Vagina (tissue), 2 donors: ENCODE results near the gene AGPAT3.

Experiments used
- CTCF ChIP-seq, 3 experiments: fragments of 450-650 bp in 2 of 3; fragments of 200-600 bp in 1 of 3; sonication (generic) in 1 of 3; IDR thresholded peaks; one replicate each; pipeline ENCODE4 v1.5.1; 2017 to 2019; ENCODE audit warnings: antibody characterized with exemption in 3 of 3, mild to moderate bottlenecking in 2 of 3, moderate library complexity in 2 of 3
- POLR2A ChIP-seq, 2 donors: fragments of 450-650 bp; IDR thresholded peaks; one replicate each; pipeline ENCODE4 v1.6.1; 2017; ENCODE audit warnings: antibody characterized with exemption in 2 of 2, mild to moderate bottlenecking in 2 of 2, moderate library complexity in 2 of 2
- POLR2AphosphoS5 ChIP-seq, 2 donors: sonication (generic); formaldehyde crosslinking; IDR thresholded peaks; one replicate each; pipeline ENCODE4 v1.9.0; 2017; ENCODE audit warnings: antibody characterized with exemption in 2 of 2, mild to moderate bottlenecking in 2 of 2, low read depth in 1 of 2; ENCODE audit not compliant: insufficient read depth in 1 of 2

- TF ChIP-seq CTCF (IDR thresholded peaks at IDR 0.05) (no peak), POLR2A (IDR thresholded peaks at IDR 0.05) (no peak), POLR2AphosphoS5 (IDR thresholded peaks at IDR 0.05; ENCODE audit: insufficient read depth in 1 of 2, low read depth in 1 of 2) (no peak)
These were observed 109.9 kb downstream of the AGPAT3 start for GRCh38 chr21:43974791-43975468.
